HEK293T (cell line): ENCODE measurements around the gene ERGIC2.

Experiments
- ARNT ChIP-seq: fragments of 450-650 bp; IDR thresholded peaks from 2 replicates; pipeline ENCODE4 v1.6.1; 2017; ENCODE audit warnings: mild to moderate bottlenecking
- ELF4 ChIP-seq: fragments of 450-650 bp; IDR thresholded peaks from 2 replicates; pipeline ENCODE4 v1.6.1; 2017; ENCODE audit warnings: antibody characterized with exemption
- FOXA1 ChIP-seq: fragments of 450-650 bp; IDR thresholded peaks from 2 replicates; pipeline ENCODE4 v1.6.1; 2016; ENCODE audit warnings: mild to moderate bottlenecking
- FOXK2 ChIP-seq: fragments of 450-650 bp; IDR thresholded peaks from 2 replicates; pipeline ENCODE4 v1.6.1; 2016; ENCODE audit warnings: mild to moderate bottlenecking
- FOXM1 ChIP-seq: fragments of 450-650 bp; IDR thresholded peaks from 2 replicates; pipeline ENCODE4 v1.6.1; 2017; ENCODE audit warnings: mild to moderate bottlenecking, borderline replicate concordance
- HDGF ChIP-seq: fragments of 450-650 bp; IDR thresholded peaks from 2 replicates; pipeline ENCODE4 v1.6.1; 2017; ENCODE audit warnings: antibody characterized with exemption, borderline replicate concordance
- L3MBTL2 ChIP-seq: fragments of 450-650 bp; conservative IDR thresholded peaks from 2 replicates; pipeline ENCODE4 v1.6.1; 2016; ENCODE audit warnings: mild to moderate bottlenecking
- NFRKB ChIP-seq: fragments of 450-650 bp; IDR thresholded peaks from 2 replicates; pipeline ENCODE4 v1.6.1; 2016; ENCODE audit warnings: mild to moderate bottlenecking, moderate library complexity
- SP1 ChIP-seq: fragments of 450-650 bp; IDR thresholded peaks from 2 replicates; pipeline ENCODE4 v1.6.1; 2017
- SUZ12 ChIP-seq: fragments of 450-650 bp; IDR thresholded peaks from 2 replicates; pipeline ENCODE4 v1.6.1; 2016; ENCODE audit warnings: mild to moderate bottlenecking
- TARDBP ChIP-seq: fragments of 450-650 bp; IDR thresholded peaks from 2 replicates; pipeline ENCODE4 v1.6.1; 2016
- ZNF384 ChIP-seq: fragments of 450-650 bp; IDR thresholded peaks from 2 replicates; pipeline ENCODE4 v1.6.1; 2016
- TF ChIP-seq, protein P1 (sequence below): fragments of 450-650 bp; IDR thresholded peaks from 2 replicates; pipeline ENCODE4 v1.6.1; 2016

DNA sequence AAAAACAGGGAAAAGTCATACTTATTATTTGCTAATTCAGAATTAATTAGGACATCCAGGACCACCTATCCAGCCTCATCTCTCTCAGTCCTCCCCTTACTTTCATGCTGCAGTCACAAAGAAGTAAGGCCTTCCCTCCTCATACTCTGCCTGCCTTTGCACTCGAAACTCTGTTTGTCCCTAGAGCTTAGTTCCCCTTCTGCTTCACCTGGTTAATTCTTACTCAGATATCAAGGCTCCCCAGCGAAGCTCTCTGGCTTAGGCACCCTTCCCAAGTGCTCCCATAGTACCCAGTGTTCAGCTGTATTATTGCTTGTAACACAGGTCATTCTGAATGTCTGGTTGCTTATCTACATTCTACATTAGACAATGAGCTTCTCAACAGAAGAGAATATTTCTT is 81.3 kb downstream of the ERGIC2 start:
- TF ChIP-seq SUZ12 (no peak), ARNT (no peak), FOXA1 (no peak), FOXM1 (no peak), L3MBTL2 (no peak), SP1 (no peak), TARDBP (no peak), FOXK2 (no peak), ELF4 (no peak), HDGF (no peak), ZNF384 (no peak), NFRKB (no peak)
- TF ChIP-seq, protein P1, sequence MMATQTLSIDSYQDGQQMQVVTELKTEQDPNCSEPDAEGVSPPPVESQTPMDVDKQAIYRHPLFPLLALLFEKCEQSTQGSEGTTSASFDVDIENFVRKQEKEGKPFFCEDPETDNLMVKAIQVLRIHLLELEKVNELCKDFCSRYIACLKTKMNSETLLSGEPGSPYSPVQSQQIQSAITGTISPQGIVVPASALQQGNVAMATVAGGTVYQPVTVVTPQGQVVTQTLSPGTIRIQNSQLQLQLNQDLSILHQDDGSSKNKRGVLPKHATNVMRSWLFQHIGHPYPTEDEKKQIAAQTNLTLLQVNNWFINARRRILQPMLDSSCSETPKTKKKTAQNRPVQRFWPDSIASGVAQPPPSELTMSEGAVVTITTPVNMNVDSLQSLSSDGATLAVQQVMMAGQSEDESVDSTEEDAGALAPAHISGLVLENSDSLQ, result no peak
